SK-N-DZ (cell line): Measurements from ENCODE around the gene PCBP3.
"Not testable (repeated sequence)": the region's sequence is repeated elsewhere in the genome, so short reads cannot be mapped to it uniquely, and the experiment has no call there.

Experiments used
- DNase-seq: peaks from one replicate; pipeline ENCODE4 v3.0.0-alpha.2; 2015; ENCODE audit warnings: low spot score

The PCBP3 gene

DNA sequence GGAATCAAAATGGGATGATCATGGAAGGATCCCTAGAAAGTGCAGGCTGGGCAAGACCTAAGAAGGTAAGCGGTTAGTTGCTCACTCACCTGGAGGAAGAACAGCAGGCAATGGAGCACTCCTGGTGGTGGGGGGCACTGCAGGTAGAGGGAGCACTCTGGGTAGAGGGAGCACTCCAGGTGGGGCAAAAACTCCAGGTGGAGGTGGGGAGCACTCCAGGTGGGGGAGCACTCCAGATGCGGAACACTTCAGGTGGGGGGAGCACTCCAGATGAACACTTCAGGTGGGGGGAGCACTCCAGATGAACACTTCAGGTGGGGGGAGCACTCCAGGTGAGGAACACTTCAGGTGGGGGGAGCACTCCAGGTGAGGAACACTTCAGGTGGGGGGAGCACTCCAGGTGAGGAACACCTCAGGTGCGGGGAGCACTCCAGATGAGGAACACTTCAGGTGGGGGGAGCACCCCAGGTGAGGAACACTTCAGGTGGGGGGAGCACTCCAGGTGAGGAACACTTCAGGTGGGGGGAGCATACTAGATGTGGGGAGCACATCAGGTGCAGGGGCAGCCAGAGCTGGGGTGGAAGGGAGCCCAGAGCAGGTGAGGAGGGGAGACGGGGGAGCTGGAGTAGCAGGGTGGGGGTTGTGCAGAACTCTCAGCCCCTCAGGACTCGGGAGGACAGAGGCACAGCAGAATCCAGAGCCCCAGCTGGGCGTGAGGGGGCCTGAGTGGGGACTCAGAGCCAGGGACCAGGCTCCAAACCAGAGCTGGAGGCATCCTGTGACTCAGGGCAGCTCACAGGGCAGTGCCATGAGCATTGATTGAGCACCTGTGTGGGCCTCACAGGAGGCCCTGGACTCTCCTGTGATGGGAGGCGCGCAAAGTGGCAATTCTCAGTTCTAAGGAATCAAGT lies 300.4 kb downstream of the PCBP3 start:
- DNase-seq: no peak

DNA sequence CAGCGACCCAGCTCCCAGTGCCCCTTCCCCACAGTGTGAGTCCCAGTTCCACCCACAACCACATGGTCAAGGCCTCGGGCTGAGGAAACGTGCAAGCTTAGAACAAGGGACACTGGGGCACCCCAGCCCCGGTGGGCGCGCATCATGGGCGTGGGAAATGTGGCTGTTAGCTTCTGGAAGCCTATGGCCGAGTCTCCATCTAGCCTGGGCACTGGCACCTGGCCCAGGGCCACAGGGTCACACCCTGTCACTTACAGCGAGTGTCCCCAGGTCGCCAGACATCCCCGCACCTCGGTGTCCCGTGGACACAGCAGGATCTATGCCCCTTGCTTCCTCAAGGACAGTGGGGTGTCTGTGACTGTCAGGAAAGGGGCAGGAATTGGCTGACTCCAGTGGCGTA lies 301.1 kb downstream of the PCBP3 start:
- DNase-seq: no peak

DNA sequence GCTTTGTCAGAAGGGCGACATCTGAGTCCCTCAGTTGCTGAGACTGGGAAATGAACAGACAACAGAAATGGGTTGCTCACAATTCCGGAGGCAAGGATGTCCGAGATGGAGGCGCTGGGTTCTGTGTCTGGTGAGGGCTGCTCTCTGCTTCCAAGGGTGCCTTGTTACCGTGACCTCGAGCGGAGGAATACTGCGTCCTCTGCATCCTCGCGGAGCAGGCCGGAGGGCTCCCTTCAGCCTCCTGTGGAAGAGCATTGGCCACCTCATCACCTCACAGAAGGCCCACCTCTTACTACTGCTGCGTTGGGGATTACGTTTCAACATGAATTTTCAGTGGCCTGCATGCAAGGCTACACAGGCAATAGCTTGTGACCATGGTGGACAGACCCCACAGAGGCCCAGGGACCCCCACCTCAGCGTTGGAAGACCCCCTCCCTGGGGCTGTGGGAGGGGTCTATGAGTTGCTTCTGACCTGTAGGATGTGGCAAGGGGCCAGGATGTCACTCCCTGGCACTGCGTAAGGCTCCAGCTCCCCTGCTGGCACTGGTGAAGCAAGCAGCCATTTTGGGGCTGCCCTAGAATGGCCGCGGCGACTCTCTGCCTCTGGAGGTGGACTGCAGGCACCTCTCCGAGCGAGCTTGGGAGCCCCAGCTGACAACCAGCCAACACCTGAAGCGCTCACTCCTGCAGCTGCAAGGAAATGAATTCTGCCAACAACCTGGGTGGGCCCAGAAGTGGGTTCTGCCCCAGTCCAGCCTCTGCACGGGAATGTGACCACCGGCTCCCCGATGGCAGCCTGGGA lies 301.7 kb downstream of the PCBP3 start:
- DNase-seq: no peak

DNA sequence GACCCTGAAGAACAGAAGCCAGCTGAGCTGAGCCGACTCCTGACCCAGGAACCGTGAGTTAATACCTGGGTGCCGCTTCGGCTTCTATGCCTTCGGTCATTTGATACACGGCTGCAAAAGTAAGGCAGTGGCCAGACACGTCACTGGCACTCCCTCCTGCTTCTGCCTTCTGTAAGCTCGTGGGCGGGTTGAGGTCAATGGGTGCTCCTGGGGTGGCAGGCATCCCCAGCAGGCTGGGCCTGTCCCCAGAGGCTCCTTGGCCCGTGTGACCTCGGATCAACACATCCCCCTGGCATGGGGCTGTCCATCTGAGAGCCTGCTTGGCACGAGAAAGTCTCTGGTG lies 302.3 kb downstream of the PCBP3 start:
- DNase-seq: no peak

DNA sequence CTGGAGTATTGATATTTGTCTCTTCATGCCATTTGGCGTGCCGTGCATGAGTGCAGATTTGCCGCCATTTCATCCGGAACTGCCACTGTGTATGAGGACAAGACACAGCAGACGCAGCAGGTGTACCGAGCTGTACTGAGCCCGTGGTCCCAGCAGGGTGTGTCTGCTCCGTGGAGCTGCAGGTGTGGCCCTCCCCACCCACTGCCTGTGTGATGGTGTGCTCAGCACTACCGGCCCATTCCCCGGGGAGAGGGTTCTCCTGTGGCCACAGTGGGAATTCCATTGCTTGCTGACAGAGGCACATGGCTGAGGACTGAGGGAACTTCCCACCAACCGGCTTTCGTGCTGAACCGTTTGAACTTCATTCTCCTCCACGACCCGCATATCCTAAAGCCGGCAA lies 303.8 kb downstream of the PCBP3 start:
- DNase-seq: no peak

DNA sequence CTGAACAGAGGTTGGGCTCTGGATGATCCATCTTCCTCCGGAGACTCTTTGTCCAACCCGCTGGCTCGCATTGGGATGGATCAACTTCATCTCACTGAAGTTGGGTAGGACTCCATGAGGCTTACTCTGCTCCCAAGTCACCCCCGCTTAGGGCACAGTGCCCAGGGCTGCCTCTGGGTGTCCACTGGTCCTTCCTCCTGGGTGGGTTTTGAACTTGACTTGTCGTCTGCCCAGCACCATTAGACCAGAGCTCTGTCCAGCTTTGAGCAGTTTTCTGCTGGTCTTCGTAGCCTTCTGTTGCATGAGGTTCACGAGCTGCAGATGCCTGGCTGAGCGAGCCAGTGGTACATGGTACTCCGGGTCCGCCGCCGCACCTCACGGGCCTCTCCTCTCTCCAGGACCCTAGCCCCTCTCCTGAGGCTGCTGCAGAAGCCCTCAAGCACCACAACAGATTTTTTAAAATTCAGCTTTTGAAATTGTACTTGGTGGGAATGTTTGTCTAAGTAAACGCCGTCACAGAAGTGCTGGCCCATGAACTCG lies 304.3 kb downstream of the PCBP3 start:
- DNase-seq: no peak

DNA sequence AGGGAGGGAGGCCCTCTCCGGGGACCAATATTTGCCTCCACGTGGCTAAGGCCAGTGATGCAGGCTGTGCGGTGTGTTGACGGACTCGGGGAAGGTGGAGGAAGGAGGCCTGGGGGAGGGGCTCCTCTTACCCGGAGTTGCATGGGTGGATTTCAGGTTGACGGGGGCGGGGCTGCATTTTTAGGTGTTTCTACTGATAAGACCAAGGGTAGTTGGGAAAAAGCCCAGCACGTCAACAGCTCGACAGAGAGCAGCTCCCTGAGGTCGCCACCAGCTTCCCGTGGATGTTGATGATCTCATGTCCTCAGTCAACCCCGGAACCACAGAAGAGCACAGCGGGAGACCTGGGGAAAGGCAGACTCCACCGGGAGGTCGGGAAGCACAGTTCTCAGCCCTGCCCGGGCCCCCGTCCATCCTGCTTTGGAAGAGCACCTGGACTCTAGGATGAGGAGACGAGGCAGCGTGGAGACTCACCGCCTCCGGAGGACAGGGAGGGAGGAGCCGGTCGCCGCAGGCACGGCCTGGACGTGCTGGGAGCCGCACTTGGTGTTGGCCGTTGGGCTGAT lies 305.1 kb downstream of the PCBP3 start:
- DNase-seq: no peak

DNA sequence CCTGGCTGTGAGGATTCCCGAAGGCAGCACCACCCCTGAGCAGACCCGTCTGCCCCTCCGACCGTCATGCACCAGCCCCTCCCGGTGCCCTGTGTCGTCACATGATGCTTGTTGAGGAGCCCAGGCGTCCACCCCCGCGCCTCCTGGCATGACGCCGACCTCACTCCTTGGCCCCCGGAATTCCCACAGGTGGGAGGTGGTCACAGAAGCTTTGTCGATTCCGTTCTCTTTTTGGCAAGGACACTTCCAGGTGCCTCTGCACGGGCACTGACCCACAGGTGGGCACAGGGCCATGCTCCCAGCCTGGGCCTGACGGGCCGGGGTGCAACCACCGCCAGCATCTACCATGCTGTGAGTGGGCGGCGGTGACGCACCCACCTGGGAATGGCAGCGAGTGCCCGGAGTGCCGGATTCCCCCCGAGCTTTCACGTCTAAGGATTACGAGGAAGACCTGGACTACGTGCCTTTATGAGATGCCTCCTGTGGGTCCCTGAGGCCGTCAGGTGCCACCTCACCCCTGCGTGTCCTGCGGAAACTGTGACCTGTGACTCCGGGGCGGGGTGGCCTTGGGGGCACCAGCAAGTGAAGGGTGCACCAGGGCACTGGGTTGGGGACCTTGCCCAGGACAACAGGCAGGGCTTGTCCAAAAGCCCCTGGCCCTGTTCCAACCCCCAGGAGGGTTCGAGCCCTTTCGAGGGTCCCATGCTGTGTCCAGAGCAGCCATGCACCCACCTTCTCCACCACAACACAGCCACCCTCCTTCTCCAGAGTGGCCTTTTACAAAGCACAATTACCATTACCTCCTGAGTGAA lies 306.6 kb downstream of the PCBP3 start:
- DNase-seq: no peak

DNA sequence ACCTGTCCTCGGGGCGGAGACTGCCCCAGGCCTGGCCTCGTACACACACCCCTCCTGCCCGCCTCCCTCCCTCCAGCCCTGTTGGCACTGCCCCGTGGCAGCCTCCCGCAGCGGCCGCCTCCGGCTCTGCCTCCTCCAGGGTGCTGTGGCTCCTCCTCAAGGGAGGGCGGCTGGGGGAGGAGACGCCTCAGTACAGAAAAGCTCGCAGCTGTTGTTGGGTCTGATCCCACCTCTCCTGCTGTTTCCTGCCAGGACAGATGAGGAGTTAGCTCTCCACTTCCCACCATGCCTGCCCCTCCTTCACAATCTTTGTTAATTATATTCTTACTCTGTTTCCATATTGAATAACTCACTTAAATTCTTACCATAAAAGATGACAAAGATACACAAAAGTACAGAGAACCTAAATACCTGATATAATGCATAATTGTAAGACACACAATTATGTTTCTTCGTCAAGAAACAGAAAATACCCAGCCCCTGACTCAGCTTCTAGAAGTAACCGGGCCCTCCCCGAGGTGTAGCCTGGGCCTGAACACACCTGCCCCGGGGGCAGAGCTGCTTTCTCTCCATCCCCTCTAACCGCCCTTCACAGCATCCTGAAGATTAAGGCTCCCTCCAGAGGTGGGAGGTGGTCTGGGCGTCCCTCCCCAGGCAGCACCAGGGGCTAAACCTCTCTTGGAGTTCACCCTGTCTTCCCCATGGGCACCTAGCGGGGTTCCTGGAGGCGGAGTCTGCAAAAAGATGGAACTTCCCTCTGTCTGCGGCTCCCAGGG lies 307.4 kb downstream of the PCBP3 start:
- DNase-seq: no peak

DNA sequence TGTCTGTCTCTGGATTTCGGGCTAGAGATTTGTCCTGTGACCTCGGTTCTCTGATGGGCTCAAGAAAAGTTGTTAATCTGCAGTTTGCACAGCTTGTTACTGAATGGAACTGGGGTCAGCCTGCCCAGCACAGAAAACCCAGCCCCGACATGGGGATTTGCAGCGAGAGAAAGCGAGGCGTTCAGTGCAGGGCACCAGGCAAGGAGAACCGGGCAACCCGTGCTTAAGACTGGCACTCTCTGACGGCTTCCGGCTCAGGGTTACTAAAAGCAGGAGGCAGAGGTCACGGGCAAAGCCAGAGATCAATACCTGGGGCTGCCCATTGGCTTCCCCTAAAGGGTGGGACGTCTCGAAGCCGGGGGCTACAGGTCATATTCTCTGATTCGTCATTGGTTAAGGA lies 308.2 kb downstream of the PCBP3 start:
- no peak for DNase-seq

DNA sequence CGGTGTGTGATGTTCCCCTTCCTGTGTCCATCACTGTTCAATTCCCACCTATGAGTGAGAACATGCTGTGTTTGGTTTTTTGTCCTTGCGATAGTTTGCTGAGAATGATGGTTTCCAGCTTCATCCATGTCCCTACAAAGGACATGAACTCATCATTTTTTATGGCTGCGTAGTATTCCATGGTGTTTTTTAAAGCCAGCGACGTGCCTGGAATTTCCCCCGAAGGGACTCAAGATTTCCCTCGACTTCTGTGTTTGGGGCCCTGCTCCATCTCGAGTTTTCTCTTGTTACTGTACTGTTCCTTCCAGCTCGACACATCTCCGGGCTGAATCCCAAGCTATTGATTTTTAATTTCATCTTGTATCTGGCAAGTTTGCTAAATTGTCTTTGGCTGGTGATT lies 309.0 kb downstream of the PCBP3 start:
- not testable (repeated sequence) for DNase-seq

DNA sequence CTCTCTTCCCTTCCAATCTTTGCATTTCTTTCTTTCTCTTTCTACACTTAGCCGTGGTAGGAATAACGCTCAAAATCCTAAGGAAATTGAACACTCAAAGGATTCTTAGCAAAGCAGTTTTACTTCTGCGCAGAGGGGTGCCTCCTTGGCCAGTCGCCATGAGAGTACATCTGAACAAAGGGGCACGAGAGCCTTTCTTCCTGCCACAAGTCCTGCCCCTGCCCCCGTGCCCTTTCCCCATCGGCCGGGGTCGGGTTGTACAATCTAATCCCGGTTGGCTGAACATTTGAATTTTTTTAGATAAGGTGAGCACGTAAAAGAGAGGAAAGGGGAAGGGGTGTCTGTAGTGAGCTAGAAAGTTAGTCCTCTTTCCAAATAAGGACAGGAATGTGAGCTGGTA lies 309.4 kb downstream of the PCBP3 start:
- no peak for DNase-seq

DNA sequence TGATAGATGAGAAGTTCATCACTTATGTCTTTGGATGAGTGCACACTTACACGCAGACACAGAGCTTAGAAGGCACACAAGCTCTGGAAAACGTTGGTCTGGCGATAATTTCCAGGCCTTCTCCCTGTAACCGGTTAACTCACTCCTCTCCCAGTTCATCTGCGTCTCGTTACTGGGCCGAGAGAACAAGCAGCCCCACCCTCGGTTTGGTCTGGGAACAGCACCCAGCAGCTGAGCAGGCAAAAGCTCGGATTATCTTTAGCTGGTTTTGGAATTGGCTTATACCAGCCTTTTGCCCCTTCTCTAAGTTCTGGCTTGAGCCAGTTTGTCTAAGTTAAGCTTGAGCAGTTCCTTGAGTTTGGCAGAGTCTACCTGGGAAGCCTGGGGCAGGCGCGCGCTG lies 310.7 kb downstream of the PCBP3 start:
- no peak for DNase-seq

DNA sequence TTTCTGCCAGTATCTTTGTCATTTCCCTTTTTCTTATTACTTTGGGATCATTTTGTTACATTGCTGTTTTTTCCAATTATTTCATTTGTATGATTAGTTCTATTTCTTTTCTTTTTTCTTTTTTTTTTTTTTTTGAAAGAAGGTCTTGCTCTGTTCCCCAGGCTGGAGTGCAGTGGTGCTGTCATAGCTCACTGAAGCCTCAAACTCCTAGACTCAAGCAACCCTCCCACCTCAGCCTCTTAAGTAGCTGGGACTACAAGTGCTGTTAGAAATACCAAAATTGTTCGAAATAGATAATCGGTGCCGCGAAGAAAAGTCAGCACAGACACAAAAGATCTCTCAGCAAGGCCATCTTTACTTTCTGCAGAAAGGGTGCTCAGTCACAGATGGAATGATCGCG lies 311.4 kb downstream of the PCBP3 start:
- DNase-seq: no peak

DNA sequence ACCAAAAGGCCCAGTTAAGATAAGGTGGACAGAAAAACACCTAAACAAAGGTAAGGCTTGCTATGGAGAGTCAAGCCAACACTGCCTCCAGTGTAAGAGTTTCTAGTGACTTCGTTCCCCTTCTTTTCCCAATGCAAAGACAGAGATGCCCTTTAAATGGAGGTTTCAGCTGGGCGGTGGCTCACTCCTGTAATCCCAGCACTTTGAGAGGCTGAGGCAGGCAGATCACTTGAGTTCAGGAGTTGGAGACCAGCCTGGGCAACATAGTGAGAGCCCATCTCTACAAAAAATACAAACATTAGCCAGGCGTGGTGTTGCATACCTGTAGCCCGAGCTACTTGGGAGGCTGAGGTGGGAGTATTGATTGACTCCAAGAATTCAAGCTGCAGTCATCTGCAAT lies 314.0 kb downstream of the PCBP3 start:
- no peak for DNase-seq

DNA sequence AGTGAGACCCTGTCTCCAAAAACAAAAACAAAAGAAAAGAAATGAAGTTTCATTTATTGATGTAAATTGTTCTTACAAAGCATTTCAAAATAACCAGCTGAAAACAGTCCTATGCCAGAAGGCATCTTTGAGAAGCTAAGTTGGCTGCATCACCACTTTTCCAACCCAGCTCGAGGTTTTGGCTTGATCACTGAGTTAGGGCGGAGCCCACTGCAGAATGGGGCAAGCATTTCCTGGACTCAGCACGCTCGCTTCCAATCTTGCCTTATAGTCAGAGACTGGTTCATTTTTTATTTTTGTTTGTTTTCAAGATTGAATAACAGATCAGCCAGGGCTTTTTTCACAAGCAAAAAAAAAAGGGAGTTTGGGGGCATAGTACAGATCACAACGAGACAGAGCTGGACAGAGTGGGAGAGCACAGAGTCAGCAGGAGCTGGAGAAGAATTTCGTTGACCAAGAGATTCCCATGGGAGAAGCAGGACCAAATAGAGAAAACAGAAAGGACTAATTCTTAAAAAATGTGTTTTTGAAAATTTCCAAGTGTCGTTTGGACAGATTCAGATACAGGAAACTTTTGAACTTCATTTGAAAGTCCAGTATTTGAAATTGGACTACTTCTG lies 314.6 kb downstream of the PCBP3 start:
- no peak for DNase-seq

DNA sequence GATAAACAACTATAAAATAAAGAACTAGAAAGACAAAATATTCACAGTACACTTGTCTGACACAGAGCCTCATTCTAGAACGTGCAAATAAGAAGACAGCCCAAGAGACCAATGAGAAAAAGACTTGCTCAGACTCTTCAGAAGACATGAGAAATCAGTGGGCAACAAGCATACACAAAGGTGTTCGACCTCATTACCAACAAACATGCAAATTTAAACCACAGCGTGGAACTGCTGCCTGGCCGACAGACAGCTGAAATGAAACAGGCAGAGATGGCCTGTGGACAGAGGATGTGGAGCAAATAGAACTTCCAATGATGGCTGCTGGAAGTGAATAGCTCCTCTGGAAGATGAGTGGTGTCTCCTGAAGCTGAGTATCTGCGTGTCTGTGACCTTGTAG lies 315.7 kb downstream of the PCBP3 start:
- DNase-seq: no peak

DNA sequence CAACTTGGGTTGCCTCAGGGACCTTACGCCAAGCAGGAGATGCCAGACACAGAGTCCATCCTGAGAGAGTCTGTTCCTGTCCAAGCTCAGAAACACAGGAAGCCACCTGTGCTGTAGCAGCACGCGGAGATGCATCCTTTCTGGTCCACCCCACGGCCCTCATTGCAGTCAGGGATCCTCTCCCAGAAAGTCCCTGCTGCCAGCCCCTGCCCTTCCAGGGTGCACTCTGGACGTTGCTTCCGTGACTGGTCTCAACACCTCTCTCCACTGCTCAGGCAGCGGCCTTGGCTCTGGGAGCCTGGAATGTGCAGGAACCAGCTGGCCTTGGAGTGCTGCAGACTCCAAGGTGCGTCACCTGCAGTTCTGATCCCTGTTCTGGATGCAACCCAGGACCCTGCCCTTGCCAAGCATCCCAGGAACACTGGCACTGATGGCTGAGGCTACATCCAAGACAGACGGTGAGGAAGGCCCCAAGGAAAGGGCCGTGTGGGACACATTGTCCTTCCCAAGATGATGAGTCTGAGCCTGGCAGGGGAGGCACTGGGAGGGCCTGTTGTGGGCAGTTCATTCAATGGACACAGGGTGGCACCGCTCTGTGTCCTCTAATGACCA lies 316.4 kb downstream of the PCBP3 start:
- DNase-seq: no peak

DNA sequence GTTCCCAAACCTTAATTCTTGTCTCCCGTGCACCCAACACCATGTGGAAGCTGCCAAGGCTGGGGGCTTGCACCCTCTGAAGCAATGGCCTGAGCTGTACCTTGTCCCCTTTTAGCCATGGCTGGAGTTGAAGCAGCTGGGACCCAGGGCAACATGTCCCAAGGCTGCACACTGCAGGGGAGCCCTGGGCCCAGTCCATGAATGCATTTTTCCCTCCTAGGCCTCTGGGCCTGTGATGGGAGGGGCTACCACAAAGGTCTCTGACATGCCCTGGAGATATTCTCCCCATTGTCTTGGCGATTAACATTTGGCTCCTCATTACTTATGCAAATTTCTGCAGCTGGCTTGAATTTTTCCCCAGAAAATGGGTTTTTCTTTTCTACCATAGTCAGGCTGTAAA lies 317.9 kb downstream of the PCBP3 start:
- DNase-seq: not testable (repeated sequence)
